Activated T-helper 2 cell treated with anti-CD3 and anti-CD28 coated beads, Interferon-gamma antibody, Interleukin-2, Interleukin-4, amounts not matched to agents 10 μg/mL and 5 μg/mL and 100 μg/mL, durations not matched to agents 14 hours and 24 hours and 36 hours (primary cell): Measurements from ENCODE around the gene CCDC201. TPM values are rescaled to one million over a fixed set of nuclear protein-coding genes. Genes with fewer than 3 reads are reported as not detected.

ENCODE experiments used
- DNase-seq: peaks from one replicate; pipeline ENCODE4 v3.0.0; 2021; ENCODE audit warnings: low spot score
- H3K27ac Mint-ChIP-seq: one replicate; pipeline ENCODE4 v1.8.0; 2021; ENCODE audit warnings: mixed read lengths
- H3K27me3 Mint-ChIP-seq: one replicate; pipeline ENCODE4 v1.8.0; 2021; ENCODE audit warnings: low read depth, mixed read lengths
- H3K36me3 Mint-ChIP-seq: one replicate; pipeline ENCODE4 v1.8.0; 2021; ENCODE audit warnings: low read depth, mixed read lengths
- H3K4me1 Mint-ChIP-seq: one replicate; pipeline ENCODE4 v1.8.0; 2021; ENCODE audit warnings: low read depth, mixed read lengths
- H3K4me3 Mint-ChIP-seq: one replicate; pipeline ENCODE4 v1.8.0; 2021; ENCODE audit warnings: low read depth, mild to moderate bottlenecking, moderate library complexity, mixed read lengths
- H3K9me3 Mint-ChIP-seq: one replicate; pipeline ENCODE4 v1.8.0; 2021; ENCODE audit warnings: mixed read lengths
- intact Hi-C: fragments of 100-400 bp; cut with micrococcal nuclease; formaldehyde crosslinking; loops from one replicate; pipeline ENCODE4 v1.15.1; 2023
- total RNA-seq: library from RNA; stranded (reverse); gene quantifications from 2 replicates; pipeline ENCODE4 v1.2.3, GENCODE V29; 2022

The CCDC201 gene
- total RNA-seq, 1 donor from 2014 or later: not detected

DNA sequence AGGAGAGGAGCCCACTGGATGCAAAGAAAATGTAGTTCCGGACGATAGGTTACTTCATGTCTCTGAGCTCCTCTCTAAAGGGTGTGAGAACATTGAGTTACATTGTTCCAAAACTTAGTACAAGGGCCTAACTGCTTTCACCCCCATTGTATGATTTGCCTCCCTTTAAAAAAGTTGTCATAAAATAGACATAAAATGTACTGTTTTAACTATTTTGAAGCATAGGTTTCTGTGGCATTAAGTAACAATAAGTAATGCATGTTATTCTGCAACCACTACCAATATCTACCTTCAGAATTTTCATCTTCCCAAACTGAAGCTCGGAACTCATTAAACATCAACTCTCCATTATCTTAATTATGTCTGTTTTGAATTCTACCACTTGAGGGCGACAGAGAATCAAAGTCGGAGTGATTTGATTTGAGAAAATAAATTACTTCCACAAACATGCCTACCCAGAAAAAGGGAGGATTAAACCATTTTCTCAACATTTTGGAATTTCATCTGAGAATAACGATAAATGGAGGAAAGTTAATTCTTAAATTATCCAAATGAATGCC lies 18.1 kb upstream of the CCDC201 start:
- H3K4me1 Mint-ChIP-seq: no peaks in the 10 kb centered on the region
- H3K4me3 Mint-ChIP-seq: no peak overlapping the region
- no peak overlapping the region for H3K27ac Mint-ChIP-seq
- no peak for DNase-seq
- H3K9me3 Mint-ChIP-seq: no peaks in the 10 kb centered on the region
- H3K27me3 Mint-ChIP-seq: peaks cover 40% of the 10 kb centered on the region
- intact Hi-C loops: no loop called here
- no peaks in the 10 kb centered on the region for H3K36me3 Mint-ChIP-seq

DNA sequence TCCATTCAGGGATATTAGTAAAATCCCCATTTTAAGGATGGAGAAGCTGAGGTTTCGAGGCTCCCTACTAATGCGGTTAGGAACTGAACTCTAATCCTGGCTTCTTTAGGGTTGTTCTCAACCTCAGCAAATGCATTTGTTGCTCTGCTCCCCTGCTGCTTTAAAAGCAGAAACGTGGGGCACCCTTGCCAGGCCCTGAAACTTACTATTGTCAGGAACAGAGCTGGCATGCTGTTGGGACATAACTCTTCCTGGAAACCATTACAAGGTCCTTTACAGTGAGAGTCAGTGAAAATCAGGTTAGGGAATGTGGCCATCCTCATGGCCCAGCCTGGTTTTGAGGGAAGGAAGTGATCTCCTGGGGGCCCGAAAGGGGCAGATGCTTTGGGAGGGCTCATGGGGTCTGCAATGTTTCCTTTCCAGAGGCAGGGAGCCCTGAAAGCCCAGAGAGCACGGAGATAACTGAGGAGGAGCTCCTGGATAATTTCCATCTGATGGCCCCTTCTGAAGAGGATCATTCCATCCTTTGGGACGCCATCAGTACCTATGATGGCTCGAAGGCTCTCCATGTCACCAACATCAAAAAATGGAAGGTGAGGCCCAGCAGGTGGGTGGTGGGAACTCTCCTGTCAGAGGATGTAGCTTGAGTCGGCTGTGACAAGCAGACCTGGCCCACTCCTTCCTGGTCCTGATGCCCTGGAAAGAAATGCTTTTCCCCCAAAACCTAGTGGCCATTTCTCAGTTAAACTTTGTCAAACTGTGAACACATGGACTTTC lies 17.4 kb upstream of the CCDC201 start:
- intact Hi-C loops: no loop called here
- Mint-ChIP-seq H3K4me3 (no peak overlapping the region), H3K4me1 (no peaks in the 10 kb centered on the region), H3K9me3 (no peaks in the 10 kb centered on the region), H3K27me3 (peaks cover 42% of the 10 kb centered on the region), H3K27ac (no peak overlapping the region), H3K36me3 (no peaks in the 10 kb centered on the region)
- no peak for DNase-seq

DNA sequence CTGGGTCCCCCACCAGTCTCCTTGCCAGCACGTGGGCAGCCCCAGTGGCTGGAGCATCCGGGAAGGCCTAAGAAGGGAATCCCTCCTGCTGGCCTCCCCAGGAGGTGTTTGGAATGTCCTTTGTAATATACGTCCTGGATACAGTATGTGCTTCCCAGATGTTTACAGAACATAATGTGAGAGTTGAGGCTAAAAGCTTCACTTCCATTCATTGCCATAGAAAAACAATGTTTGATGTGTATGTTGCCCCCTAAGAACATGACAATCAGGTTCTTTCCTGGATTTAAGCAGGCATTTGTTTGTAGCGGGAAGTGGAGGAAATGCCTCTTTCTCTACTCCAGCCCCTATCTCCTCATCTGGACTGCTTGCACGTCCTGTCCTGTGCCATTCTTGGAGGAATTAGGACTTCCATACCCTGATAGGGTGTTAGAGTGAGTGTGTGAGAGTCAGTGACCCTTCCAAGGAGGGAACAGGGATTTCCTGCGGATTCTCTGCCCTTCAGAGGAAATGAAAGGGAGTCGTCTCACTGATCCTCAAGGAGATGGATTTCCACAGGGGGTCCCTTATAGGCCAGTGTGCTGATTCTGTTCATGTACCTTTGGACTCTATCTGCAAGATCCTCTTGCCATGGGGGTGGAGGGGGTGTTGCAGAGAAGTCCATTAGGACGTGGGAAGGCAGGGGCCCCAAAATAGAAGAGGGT lies 16.6 kb upstream of the CCDC201 start:
- H3K9me3 Mint-ChIP-seq: no peaks in the 10 kb centered on the region
- peaks cover 42% of the 10 kb centered on the region for H3K27me3 Mint-ChIP-seq
- H3K27ac Mint-ChIP-seq: no peak overlapping the region
- intact Hi-C loops: no loop called here
- H3K4me3 Mint-ChIP-seq: no peak overlapping the region
- DNase-seq: no peak
- H3K36me3 Mint-ChIP-seq: no peaks in the 10 kb centered on the region
- H3K4me1 Mint-ChIP-seq: no peaks in the 10 kb centered on the region

DNA sequence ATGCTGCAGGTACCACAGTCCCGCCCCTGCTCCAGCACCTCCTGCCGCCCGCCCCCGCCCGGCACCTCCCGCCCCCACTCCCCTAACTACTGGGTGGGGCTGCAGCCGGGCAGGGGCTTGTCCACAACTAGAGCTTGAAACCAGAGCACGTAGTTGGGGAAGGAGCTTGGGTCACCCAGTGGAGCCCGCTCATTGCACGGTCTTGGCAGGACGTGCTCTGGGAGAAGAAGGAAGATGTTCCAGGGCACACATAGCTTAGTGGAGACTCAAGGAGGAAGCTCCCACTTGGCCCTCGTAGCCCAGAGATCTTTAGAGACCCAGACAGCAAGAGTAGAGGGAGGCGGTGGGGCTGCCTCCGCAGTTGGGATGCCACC lies 16.1 kb upstream of the CCDC201 start:
- peaks cover 42% of the 10 kb centered on the region for H3K27me3 Mint-ChIP-seq
- no peak overlapping the region for H3K27ac Mint-ChIP-seq
- DNase-seq: no peak
- H3K4me3 Mint-ChIP-seq: no peak overlapping the region
- H3K9me3 Mint-ChIP-seq: no peaks in the 10 kb centered on the region
- H3K4me1 Mint-ChIP-seq: no peaks in the 10 kb centered on the region
- intact Hi-C loops: no loop called here
- no peaks in the 10 kb centered on the region for H3K36me3 Mint-ChIP-seq

DNA sequence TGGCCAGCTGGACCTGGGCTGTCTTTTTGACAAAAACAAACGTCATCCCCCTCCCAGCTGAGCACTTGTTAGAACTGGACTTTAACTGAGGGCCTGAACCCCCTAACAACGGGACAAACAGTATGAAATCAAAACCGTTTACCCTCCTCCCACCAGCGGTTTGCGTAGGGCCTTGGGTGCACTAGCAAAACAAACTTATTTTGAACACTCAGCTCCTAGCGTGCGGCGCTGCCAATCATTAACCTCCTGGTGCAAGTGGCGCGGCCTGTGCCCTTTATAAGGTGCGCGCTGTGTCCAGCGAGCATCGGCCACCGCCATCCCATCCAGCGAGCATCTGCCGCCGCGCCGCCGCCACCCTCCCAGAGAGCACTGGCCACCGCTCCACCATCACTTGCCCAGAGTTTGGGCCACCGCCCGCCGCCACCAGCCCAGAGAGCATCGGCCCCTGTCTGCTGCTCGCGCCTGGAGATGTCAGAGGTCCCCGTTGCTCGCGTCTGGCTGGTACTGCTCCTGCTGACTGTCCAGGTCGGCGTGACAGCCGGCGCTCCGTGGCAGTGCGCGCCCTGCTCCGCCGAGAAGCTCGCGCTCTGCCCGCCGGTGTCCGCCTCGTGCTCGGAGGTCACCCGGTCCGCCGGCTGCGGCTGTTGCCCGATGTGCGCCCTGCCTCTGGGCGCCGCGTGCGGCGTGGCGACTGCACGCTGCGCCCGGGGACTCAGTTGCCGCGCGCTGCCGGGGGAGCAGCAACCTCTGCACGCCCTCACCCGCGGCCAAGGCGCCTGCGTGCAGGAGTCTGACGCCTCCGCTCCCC lies 15.5 kb upstream of the CCDC201 start, which contains the start of gene IGFBP1:
Gene IGFBP1, plus strand, starts transcription at position 304 of the 808 bp plus-strand sequence. Its CDS starts 165 bp downstream, at position 469.
- no peaks in the 10 kb centered on the region for H3K36me3 Mint-ChIP-seq
- no peak within 1 kb of the TSS for H3K4me3 Mint-ChIP-seq
- peaks cover 42% of the 10 kb centered on the region for H3K27me3 Mint-ChIP-seq
- no peak for DNase-seq
- intact Hi-C loops: no loop called here
- no peak within 1 kb of the TSS for H3K27ac Mint-ChIP-seq
- no peaks in the 10 kb centered on the region for H3K9me3 Mint-ChIP-seq
- H3K4me1 Mint-ChIP-seq: no peaks in the 10 kb centered on the region

DNA sequence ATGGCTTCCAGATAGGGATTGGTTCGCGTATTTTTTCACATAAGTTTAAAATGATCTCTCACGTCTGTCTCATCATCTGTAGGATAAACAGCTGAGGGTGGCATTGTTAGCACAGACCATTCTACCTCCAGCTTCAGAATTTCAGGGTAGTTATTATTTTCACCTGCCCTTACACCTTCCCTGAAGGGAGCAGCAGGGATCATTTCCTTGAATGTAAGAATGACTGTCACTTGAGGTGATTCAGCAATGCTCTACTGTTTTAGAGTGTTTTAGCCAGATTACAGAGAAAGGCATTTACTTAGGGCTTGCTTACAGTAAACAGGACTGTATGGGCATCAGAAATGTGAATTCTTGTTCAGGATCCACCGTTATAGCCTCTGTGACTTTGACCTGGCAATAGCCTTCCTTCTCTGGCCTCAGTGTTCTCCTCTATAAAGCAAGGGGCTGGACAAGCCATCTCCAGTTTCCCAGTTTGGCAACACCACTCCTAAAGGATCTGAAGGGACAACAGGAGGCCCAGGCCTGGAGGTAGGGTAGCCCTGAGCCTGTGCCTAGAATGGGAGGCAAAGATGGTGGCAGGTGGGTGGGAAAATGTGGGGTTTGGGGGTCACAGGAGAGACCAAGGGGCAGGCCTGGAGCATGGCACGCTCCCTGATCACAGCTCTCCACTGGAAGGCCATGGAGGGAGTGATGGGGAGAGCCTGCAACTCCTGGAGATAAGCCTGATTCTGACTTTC lies 14.2 kb upstream of the CCDC201 start:
- DNase-seq: no peak
- Mint-ChIP-seq H3K4me1 (no peaks in the 10 kb centered on the region), H3K27me3 (peaks cover 42% of the 10 kb centered on the region), H3K9me3 (no peaks in the 10 kb centered on the region), H3K36me3 (no peaks in the 10 kb centered on the region), H3K27ac (no peak overlapping the region), H3K4me3 (no peak overlapping the region)
- intact Hi-C loops: no loop called here

DNA sequence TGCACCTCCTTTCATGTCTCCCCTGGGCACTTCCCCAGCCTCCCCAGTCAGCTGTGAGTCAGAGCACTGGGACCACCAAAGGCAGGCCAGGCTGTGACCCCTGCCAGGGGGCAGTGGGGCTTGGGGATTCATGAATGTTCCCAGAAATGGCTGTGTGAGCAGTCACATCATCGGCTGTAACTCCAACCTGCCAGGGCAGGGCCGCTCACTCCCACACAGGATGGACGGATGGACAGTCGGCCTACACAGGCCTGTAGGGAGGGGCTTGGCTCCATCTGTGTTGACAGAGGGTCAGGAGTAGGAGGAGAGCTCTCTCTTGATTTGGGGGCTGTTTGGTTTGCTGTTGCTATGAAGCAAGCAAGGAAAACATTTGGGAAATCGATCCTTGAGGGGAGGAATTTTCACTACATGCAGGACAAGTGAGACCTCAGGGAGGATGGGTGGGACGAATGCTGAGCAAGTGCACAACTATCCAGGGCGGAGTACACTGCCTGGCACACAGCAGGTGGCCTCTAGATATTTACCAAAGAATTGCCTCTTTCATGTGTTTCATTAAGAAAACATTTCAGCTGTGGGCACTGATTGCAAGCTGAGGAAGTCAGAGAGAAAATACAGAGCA lies 12.5 kb upstream of the CCDC201 start:
- Mint-ChIP-seq H3K27me3 (peaks cover 33% of the 10 kb centered on the region), H3K4me1 (no peaks in the 10 kb centered on the region), H3K4me3 (no peak overlapping the region), H3K36me3 (no peaks in the 10 kb centered on the region), H3K9me3 (no peaks in the 10 kb centered on the region), H3K27ac (no peak overlapping the region)
- DNase-seq: no peak
- intact Hi-C loops: no loop called here

DNA sequence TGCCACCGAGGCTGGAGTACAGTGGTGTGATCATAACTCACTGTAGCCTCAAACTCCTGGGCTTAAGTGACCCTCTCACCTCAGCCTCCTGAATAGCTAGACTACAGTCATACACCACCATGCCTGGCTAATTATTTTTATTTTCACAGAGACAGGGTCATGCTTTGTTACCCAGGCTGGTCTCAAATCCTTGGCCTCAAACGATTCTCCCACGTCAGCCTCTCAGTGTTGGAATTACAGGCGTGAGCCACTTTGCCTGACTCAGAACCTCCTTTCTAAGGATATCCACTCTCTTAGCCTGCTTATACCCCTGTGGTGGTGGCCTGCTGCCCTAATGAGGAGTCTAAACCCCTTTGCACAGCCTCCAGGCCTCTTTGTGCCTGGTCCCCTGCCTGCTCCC lies 11.3 kb upstream of the CCDC201 start:
- no peaks in the 10 kb centered on the region for H3K4me1 Mint-ChIP-seq
- H3K36me3 Mint-ChIP-seq: no peaks in the 10 kb centered on the region
- H3K9me3 Mint-ChIP-seq: no peaks in the 10 kb centered on the region
- no peak overlapping the region for H3K4me3 Mint-ChIP-seq
- peaks cover 23% of the 10 kb centered on the region for H3K27me3 Mint-ChIP-seq
- DNase-seq: no peak
- intact Hi-C loops: no loop called here
- no peak overlapping the region for H3K27ac Mint-ChIP-seq

DNA sequence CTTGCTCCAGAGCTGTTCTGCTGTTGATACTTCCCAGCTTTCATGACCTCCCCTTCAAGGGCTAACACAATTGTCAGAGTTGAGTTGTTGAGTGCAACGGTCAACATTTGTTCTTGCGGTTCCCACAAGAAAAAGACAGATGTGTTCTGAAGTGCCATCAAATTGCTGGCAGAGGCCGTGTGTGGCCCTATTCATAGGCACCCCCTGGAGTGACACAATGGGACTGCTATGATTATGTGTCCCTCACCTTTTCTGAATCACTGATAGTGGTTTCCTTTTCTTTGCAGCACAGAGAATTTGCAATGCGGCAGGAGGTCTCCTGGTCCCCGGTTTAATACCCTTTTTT lies 9.6 kb upstream of the CCDC201 start:
- H3K4me1 Mint-ChIP-seq: no peaks in the 10 kb centered on the region
- H3K4me3 Mint-ChIP-seq: no peak overlapping the region
- H3K9me3 Mint-ChIP-seq: no peaks in the 10 kb centered on the region
- no peak for DNase-seq
- no peaks in the 10 kb centered on the region for H3K36me3 Mint-ChIP-seq
- intact Hi-C loops: no loop called here
- H3K27ac Mint-ChIP-seq: no peak overlapping the region
- peaks cover 12% of the 10 kb centered on the region for H3K27me3 Mint-ChIP-seq

DNA sequence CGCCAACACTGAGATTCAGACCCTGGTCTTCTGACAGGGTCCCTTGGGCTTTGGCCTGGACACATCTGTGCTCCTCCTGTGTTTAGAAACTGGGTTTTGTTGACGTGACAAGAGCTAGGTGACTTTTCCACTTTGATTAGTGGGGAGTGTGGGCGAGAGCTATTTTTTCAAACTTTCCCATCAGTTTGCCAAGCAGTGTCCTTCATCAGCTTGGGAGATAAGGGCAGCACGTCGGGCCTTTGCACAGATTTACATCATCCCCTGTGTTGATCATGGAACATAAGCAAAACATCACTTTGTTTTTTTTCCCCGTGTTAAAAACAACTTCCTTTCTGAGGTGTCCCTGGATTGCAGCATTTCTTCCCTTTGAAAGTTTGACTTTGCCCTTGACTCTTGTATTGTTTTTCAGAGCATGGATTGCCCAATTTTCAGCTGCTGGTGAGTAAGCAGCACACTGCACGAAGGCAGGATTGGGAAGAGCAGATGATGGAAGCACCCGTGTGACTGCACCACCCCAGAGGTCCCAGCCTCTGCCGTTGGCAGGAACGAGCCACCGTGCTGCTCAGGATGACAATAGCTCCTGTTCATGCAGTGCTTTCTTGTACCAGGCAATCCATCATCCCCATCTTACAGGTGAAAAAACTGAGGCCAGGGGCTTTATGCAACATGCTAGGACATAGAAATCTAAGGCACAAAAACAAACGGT lies 9.0 kb upstream of the CCDC201 start:
- Mint-ChIP-seq H3K36me3 (no peaks in the 10 kb centered on the region), H3K27me3 (peaks cover 7% of the 10 kb centered on the region), H3K4me3 (no peak overlapping the region), H3K4me1 (no peaks in the 10 kb centered on the region), H3K9me3 (no peaks in the 10 kb centered on the region), H3K27ac (no peak overlapping the region)
- intact Hi-C loops: no loop called here
- DNase-seq: no peak

DNA sequence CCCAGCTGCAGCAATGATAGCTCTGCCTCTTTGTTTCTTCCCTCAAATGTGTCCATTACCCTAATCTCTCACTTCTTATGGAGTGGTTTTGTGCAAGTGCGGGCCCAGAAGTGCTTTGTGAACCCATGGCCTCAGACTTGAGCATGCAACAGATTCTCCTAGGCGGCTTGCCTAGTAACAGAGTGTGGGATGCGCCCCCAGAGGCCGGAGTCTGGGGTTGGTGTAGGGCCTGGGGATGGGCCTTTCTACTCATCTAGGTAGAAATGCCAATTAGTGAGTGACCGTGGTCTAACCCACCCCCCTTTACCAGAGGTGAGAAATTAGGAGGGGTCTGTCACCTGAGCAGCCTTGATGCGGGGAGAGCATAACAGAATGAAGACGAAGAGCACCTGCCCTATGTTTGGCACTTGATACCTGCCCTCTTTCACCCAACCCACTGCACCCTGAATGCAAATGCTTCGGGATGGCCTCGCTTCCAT lies 8.4 kb upstream of the CCDC201 start:
- DNase-seq: no peak
- no peaks in the 10 kb centered on the region for H3K36me3 Mint-ChIP-seq
- peaks cover 2% of the 10 kb centered on the region for H3K27me3 Mint-ChIP-seq
- H3K4me3 Mint-ChIP-seq: no peak overlapping the region
- intact Hi-C loops: no loop called here
- H3K27ac Mint-ChIP-seq: no peak overlapping the region
- H3K4me1 Mint-ChIP-seq: no peaks in the 10 kb centered on the region
- no peaks in the 10 kb centered on the region for H3K9me3 Mint-ChIP-seq
